NCI-H187 treated with DMSO at 0.1 percent for 48 hours (cell line): ENCODE measurements around the gene HSPA1B.
A peak's percentile ranks its signal among the peaks of the same experiment; 100 is the strongest.
"Not testable (repeated sequence)": the region's sequence is repeated elsewhere in the genome, so short reads cannot be mapped to it uniquely, and the experiment has no call there.

Source experiments
- DNase-seq: peaks from one replicate; lab custom pipeline; 2025; lab: John Stamatoyannopoulos, UW

HSPA1B gene

GRCh38 chr6:31827286-31828079 lies at the start of gene HSPA1B:
TSS of gene HSPA1B (plus strand) at chr6:31827738. CDS start at chr6:31827951, 213 bp downstream.
- DNase-seq = peak; percentile 94

- DNase-seq = no peak
Measured at GRCh38 chr6:31778193-31778592, 49.3 kb upstream of the HSPA1B start.

GRCh38 chr6:31778999-31779885 lies 48.3 kb upstream of the HSPA1B start:
- DNase-seq = no peak

- DNase-seq = no peak
Measured at GRCh38 chr6:31779908-31780307, 47.6 kb upstream of the HSPA1B start.

DNA sequence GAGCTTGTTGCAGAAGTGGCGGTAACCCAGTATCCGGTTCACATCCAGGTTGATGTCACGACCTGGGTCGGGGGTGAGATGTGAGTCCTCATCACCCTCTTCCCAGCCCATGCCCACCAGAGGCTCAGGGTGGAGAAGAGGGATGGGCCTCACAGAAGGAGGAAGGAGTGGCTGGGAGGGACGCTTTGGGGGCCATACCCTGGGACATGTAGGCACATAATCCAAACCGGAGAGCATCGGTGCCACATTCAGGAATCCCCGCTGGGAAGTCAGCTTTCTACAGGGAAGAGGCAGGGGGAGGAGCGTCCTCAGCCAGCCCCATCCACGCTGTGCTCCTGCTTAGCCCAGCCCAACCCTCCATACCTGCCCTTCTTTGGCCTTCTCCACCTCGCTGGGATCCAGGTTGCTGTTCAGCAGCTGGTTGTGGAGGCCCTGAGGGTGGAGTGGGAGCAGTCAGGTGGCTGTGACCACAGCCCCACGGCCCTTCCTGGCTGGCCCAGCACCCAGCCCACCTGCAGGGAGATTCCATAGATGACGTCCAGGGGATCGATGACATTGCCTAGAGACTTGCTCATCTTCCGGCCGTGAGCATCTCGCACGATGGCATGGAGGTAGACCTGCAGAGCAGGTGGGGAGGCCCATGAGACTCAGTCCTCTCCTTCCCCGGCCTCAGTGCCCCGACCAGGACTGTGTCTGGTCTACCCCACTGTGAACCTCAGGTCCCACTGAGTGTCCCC lies 46.9 kb upstream of the HSPA1B start:
- no peak for DNase-seq

- DNase-seq = no peak
Measured at GRCh38 chr6:31781244-31782125, 46.1 kb upstream of the HSPA1B start.

DNA sequence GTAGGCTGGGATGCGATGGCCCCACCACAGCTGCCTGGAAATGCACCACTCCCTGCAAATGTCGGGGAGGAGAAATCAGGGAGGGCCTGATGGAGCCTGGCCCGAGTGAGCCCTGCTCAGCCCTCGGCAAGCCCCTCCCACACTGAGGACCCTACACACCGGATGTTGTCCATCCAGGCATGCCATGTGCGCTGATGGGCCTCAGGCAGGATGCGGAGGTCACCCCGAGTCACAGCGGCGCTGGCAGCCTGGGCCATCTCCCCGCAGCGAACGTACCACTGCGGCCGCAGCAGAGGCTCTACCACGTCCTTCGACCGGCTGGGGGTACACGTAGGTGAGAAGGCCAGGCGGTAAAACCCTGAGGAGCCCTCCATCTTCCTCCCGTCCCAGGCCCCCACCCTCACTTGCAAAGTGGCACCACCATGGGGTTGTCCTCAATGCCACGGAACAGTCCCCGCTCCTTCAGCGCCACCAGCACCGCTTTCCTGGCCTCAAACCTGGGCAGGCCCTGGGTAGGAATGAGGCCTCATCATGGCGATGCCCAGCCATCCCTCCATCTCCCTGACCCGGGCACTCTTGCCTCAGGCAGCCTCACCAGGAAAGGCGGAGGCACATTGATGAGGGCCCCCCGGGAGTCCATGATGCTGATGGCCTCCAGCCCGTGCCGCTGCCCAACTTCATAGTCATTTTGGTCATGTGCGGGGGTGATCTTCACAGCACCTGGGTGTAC lies 45.2 kb upstream of the HSPA1B start:
- DNase-seq = no peak

- no peak for DNase-seq
Measured at GRCh38 chr6:31784098-31784925, 43.2 kb upstream of the HSPA1B start.

DNA sequence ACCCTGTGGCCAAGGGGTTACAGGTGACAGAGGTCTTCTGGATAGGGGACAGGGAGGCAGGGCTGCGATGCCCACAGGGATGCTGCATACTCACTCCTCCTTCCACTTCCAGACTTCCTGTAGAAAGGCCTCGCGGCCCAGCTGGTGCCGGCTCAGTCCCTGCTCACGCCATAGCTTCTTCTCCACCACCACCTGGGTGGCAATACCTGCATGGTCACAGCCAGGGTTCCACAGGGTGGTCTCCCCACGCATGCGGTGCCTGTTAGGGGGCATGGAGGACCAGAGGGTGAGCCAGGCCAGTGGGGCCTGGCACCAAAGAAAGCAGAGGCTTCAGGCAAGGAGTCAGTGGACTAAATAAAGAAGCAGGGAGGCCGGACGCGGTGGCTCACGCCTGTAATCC lies 42.1 kb upstream of the HSPA1B start:
- DNase-seq = no peak

DNA sequence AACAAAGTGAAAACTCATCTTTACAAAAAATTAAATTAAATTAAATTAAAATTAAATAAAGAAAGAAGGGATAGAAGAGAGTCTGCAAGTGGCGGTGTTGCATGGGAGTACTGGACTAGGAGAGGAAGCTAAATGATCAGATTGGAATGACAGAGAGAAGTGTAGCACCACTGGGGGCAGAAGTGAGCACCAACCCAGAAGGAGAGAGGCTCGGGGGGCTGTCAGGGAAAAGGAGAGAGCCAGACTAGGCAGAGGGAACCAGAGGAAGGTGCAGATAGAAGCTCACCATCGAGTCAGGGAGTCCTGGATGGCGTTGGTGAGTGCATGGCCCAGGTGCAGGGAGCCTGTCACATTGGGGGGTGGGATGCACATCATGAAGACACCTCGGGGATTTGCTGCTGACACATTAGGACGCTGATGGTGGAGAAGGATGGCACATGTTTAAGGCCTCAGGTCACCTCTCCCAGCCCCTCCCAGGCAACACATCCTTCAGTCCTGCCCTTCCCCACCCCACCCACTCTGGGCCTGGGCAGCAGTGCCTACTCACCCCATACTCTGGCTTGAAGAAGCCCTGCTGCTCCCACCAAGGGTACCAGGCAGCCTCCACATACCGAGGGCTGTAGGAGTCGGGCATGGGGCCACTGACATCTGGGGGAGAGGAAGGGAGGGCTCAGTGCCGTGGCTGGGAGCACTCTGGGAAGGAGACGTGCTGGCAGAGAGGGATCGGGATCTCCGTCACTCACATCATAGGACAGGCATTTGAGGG lies 36.0 kb upstream of the HSPA1B start:
- no peak for DNase-seq

DNA sequence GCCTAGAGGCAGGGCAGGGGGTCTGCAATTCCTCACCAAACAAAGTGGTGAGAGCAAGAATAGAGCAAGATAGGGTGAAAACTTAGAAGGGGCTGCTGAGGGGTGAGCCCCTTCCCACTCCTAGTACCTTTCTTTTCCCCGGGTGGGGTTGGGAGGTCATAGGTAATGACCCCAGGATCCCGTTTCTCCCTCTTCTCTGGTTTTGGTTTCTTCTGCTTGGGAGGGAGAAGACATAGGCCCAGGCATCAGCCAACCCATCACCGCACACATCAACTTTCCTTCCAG lies 35.5 kb upstream of the HSPA1B start:
- no peak for DNase-seq

GRCh38 chr6:31792761-31793171 lies 34.8 kb upstream of the HSPA1B start:
- no peak for DNase-seq

- DNase-seq = not testable (repeated sequence)
Measured at GRCh38 chr6:31793927-31794245, 33.7 kb upstream of the HSPA1B start.

DNA sequence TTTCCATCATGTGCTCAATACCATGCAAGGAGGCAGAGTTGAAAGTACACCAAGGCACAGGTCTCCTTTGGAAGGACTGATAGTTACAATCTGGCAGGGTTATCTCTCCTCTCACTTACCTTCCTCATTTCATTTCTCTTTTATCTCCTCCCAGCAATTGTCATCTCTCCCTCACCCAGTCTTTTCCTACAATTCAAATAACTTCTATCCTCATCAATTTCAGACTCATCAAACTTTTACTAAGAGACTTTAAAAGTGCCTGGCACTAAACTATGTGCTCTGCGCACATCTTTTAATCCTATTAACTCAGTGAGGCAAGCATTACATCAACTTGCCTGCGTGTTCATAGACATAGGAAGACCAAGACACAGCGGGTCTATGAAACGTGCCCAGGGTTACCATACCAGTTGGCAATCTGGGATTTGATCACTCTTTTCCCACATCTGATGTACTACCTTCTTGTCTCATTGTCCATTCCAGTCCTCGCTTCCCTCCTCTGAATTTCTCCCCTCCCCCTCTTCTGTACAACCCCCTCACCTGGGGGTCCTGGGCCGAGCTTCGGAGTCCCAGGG lies 33.2 kb upstream of the HSPA1B start:
- no peak for DNase-seq

DNA sequence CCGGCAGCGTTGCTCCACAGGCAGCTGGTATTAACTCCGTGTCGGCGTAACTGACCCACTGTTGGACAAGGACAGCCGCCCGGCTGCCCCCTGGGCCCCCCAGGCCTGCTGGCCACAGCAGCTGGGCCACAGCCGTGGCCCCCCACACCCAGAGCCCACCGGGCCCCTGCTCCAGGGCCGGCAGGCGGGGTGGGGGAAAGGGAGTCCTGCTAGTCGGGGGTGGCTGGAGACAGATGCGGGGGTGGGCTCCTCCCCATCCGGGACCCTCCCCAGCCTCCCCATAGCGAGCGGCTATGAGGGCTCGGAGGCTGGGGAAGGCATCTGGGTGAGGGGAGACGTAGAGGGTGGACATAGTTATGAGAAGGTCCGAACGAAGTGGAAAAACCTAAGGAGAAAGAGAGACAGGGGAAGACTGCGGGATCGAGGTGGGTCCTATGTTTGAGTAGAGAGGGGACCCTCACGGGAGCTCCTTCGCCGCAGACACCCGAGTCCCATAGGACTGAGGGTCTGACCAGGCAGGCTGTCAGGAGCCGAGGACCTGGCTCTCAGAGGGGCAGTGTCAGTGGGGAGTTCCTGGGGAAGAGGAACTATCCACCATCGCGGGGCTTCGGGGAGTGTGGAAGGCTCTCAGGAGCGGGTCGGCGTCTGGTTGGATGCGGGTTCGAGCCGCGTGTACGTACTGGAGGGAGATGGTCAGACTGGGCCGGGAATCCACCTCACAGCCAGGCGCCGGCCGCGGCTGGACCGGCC lies 32.5 kb upstream of the HSPA1B start:
- no peak for DNase-seq

- DNase-seq = no peak
Measured at GRCh38 chr6:31795616-31796298, 31.8 kb upstream of the HSPA1B start, which contains the start of gene VARS1. TSS of gene VARS1 (minus strand) at chr6:31795752. CDS start at chr6:31795217, 535 bp downstream.

GRCh38 chr6:31796993-31797385 lies 30.5 kb upstream of the HSPA1B start:
- no peak for DNase-seq

DNA sequence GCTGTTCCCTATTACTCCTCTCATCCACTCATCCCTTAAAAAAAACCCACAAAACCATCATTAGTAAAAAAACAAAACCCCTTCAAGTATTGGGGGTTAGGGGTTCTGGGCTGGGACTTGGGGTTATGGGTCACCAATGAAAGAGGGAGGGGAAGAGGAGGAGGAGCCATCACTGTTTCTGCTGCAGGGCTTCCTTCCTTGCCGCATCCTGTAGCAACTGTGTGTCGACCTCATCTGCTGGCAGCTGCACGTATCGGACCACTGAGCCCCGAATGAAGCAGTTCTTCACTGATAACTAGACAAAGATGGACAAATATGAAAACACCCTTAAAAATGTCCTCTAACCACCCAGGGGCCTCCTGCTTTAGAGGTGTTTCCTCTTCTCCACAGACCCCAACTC lies 29.9 kb upstream of the HSPA1B start:
- no peak for DNase-seq
